ENCODE data around the gene MOB4.

- TF ChIP-seq CTCF (IDR thresholded peaks at IDR 0.05) (no peak), EP300 (IDR thresholded peaks at IDR 0.05) (no peak)
Measured at GRCh38 chr2:197496695-197497094, 19.2 kb upstream of the MOB4 start.

All from tibial nerve (tissue), 4 donors.